HepG2 (cell line): ENCODE measurements around the gene USP34. TPM values are rescaled to one million over a fixed set of nuclear protein-coding genes. Genes with fewer than 3 reads are reported as not detected.

ENCODE experiments used
- RELA ChIP-seq: sonication (generic); formaldehyde crosslinking; IDR thresholded peaks from 2 replicates; pipeline ENCODE4 v1.4.0; 2020; ENCODE audit warnings: missing genetic modification reagents
- ZFP82 ChIP-seq: sonication (generic); formaldehyde crosslinking; IDR thresholded peaks from 2 replicates; pipeline ENCODE4 v1.5.1; 2020; ENCODE audit warnings: mild to moderate bottlenecking, missing genetic modification reagents, borderline replicate concordance
- ZFP91 ChIP-seq: sonication (generic); formaldehyde crosslinking; IDR thresholded peaks from 2 replicates; pipeline ENCODE4 v1.9.0; 2022; ENCODE audit warnings: missing genetic modification reagents, mild to moderate bottlenecking, borderline replicate concordance
- ZNF136 ChIP-seq: sonication (generic); formaldehyde crosslinking; IDR thresholded peaks from 2 replicates; pipeline ENCODE4 v1.8.1; 2022; ENCODE audit warnings: low read depth, mild to moderate bottlenecking, moderate library complexity, missing genetic modification reagents
- ZNF761 ChIP-seq: sonication (generic); formaldehyde crosslinking; conservative IDR thresholded peaks from 2 replicates; pipeline ENCODE4 v1.4.0; 2020; ENCODE audit warnings: mild to moderate bottlenecking, missing genetic modification reagents
- ZNF776 ChIP-seq: sonication (generic); formaldehyde crosslinking; IDR thresholded peaks from 2 replicates; pipeline ENCODE4 v1.4.0; 2020; ENCODE audit warnings: mild to moderate bottlenecking, missing genetic modification reagents
- polyA plus RNA-seq, 8 experiments: library from polyadenylated mRNA; depleted of rRNA in 3 of 8; stranded (reverse) in 7 of 8; unstranded in 1 of 8; fragments of >200 nt; fragmentation: Illumina TruSeq in 4 of 8; extraction: Trizol in 4 of 8; gene quantifications; 2 replicates each; pipeline versions ENCODE4 v1.2.1 to v1.2.3, GENCODE V29; 2011 to 2016; ENCODE audit warnings: low read depth in 4 of 8, missing spikeins in 1 of 8, mixed read lengths in 1 of 8; ENCODE audit not compliant: insufficient read depth in 1 of 8
- total RNA-seq, 5 experiments: library from RNA; depleted of rRNA; stranded (reverse); fragments of >200 nt; fragmentation: Illumina TruSeq; extraction: Trizol; gene quantifications; 2 replicates each; pipeline ENCODE4 v1.2.3, GENCODE V29; 2016; ENCODE audit warnings: low read depth in 1 of 5
- TF ChIP-seq, protein P1 (sequence below): sonication (generic); formaldehyde crosslinking; IDR thresholded peaks from 2 replicates; pipeline ENCODE4 v1.9.0; 2021; ENCODE audit warnings: mild to moderate bottlenecking, missing genetic modification reagents
- TF ChIP-seq, protein P2 (sequence below): sonication (generic); formaldehyde crosslinking; IDR thresholded peaks from 2 replicates; pipeline ENCODE4 v1.8.1; 2022; ENCODE audit warnings: low read depth, mild to moderate bottlenecking, missing genetic modification reagents
- TF ChIP-seq, protein P3 (sequence below): sonication (generic); formaldehyde crosslinking; IDR thresholded peaks from 2 replicates; pipeline ENCODE4 v1.4.0; 2020; ENCODE audit warnings: missing genetic modification reagents, mild to moderate bottlenecking, borderline replicate concordance
- TF ChIP-seq, protein P4 (sequence below): IDR thresholded peaks from 2 replicates; pipeline ENCODE4 v1.6.1; 2016

Gene USP34
- total and polyA plus RNA-seq, 2 of the 13 experiments (the other 11 are each of a cell fraction or from before 2014, with no cell fraction given), result 99.2 to 100 TPM

- peak; percentile 57; the same call in 1 of the 2 replicates for TF ChIP-seq ZNF776
- TF ChIP-seq ZFP91 (CRISPR knock-in tag), result peak; percentile 77
- TF ChIP-seq, protein P1, sequence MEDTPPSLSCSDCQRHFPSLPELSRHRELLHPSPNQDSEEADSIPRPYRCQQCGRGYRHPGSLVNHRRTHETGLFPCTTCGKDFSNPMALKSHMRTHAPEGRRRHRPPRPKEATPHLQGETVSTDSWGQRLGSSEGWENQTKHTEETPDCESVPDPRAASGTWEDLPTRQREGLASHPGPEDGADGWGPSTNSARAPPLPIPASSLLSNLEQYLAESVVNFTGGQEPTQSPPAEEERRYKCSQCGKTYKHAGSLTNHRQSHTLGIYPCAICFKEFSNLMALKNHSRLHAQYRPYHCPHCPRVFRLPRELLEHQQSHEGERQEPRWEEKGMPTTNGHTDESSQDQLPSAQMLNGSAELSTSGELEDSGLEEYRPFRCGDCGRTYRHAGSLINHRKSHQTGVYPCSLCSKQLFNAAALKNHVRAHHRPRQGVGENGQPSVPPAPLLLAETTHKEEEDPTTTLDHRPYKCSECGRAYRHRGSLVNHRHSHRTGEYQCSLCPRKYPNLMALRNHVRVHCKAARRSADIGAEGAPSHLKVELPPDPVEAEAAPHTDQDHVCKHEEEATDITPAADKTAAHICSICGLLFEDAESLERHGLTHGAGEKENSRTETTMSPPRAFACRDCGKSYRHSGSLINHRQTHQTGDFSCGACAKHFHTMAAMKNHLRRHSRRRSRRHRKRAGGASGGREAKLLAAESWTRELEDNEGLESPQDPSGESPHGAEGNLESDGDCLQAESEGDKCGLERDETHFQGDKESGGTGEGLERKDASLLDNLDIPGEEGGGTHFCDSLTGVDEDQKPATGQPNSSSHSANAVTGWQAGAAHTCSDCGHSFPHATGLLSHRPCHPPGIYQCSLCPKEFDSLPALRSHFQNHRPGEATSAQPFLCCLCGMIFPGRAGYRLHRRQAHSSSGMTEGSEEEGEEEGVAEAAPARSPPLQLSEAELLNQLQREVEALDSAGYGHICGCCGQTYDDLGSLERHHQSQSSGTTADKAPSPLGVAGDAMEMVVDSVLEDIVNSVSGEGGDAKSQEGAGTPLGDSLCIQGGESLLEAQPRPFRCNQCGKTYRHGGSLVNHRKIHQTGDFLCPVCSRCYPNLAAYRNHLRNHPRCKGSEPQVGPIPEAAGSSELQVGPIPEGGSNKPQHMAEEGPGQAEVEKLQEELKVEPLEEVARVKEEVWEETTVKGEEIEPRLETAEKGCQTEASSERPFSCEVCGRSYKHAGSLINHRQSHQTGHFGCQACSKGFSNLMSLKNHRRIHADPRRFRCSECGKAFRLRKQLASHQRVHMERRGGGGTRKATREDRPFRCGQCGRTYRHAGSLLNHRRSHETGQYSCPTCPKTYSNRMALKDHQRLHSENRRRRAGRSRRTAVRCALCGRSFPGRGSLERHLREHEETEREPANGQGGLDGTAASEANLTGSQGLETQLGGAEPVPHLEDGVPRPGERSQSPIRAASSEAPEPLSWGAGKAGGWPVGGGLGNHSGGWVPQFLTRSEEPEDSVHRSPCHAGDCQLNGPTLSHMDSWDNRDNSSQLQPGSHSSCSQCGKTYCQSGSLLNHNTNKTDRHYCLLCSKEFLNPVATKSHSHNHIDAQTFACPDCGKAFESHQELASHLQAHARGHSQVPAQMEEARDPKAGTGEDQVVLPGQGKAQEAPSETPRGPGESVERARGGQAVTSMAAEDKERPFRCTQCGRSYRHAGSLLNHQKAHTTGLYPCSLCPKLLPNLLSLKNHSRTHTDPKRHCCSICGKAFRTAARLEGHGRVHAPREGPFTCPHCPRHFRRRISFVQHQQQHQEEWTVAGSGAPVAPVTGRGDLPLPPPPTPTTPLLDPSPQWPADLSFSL (CRISPR knock-in tag), result no peak
- TF ChIP-seq ZNF761 (CRISPR knock-in tag), result no peak
- TF ChIP-seq, protein P2, sequence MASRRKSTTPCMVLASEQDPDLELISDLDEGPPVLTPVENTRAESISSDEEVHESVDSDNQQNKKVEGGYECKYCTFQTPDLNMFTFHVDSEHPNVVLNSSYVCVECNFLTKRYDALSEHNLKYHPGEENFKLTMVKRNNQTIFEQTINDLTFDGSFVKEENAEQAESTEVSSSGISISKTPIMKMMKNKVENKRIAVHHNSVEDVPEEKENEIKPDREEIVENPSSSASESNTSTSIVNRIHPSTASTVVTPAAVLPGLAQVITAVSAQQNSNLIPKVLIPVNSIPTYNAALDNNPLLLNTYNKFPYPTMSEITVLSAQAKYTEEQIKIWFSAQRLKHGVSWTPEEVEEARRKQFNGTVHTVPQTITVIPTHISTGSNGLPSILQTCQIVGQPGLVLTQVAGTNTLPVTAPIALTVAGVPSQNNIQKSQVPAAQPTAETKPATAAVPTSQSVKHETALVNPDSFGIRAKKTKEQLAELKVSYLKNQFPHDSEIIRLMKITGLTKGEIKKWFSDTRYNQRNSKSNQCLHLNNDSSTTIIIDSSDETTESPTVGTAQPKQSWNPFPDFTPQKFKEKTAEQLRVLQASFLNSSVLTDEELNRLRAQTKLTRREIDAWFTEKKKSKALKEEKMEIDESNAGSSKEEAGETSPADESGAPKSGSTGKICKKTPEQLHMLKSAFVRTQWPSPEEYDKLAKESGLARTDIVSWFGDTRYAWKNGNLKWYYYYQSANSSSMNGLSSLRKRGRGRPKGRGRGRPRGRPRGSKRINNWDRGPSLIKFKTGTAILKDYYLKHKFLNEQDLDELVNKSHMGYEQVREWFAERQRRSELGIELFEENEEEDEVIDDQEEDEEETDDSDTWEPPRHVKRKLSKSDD, result peak; percentile 52; the same call in 1 of the 2 replicates
- TF ChIP-seq ZFP82 (CRISPR knock-in tag), result peak; percentile 71; the same call in 1 of the 2 replicates
- TF ChIP-seq, protein P3, sequence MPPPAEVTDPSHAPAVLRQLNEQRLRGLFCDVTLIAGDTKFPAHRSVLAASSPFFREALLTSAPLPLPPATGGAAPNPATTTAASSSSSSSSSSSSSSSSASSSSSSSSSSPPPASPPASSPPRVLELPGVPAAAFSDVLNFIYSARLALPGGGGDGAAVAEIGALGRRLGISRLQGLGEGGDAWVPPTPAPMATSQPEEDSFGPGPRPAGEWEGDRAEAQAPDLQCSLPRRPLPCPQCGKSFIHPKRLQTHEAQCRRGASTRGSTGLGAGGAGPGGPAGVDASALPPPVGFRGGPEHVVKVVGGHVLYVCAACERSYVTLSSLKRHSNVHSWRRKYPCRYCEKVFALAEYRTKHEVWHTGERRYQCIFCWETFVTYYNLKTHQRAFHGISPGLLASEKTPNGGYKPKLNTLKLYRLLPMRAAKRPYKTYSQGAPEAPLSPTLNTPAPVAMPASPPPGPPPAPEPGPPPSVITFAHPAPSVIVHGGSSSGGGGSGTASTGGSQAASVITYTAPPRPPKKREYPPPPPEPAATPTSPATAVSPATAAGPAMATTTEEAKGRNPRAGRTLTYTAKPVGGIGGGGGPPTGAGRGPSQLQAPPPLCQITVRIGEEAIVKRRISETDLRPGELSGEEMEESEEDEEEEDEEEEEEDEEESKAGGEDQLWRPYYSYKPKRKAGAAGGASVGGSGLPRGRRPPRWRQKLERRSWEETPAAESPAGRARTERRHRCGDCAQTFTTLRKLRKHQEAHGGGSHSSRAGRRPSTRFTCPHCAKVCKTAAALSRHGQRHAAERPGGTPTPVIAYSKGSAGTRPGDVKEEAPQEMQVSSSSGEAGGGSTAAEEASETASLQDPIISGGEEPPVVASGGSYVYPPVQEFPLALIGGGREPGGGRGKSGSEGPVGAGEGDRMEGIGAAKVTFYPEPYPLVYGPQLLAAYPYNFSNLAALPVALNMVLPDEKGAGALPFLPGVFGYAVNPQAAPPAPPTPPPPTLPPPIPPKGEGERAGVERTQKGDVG, result peak; percentile 23
- TF ChIP-seq, protein P4, sequence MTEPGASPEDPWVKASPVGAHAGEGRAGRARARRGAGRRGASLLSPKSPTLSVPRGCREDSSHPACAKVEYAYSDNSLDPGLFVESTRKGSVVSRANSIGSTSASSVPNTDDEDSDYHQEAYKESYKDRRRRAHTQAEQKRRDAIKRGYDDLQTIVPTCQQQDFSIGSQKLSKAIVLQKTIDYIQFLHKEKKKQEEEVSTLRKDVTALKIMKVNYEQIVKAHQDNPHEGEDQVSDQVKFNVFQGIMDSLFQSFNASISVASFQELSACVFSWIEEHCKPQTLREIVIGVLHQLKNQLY (CRISPR knock-in tag), result no peak
- 0 out of 2 replicates have a peak, but pooled peaks have one; percentile 55 for TF ChIP-seq RELA (CRISPR knock-in tag)
- no peak for TF ChIP-seq ZNF136 (CRISPR knock-in tag)
Observed at GRCh38 chr2:61470965-61471904, at the start of gene USP34 (continued).
